Adrenal gland (tissue), 12 donors: ENCODE data around the gene DIAPH2. TPM values are rescaled to one million over a fixed set of nuclear protein-coding genes. Genes with fewer than 3 reads are reported as not detected.

Experiments
- DNase-seq, 7 donors: peaks; one replicate each; pipeline ENCODE4 v3.0.0-alpha.2; 2019 to 2020
- H3K27ac ChIP-seq, 5 donors: fragments of 200-600 bp; sonication (generic) in 4 of 5; 1 replicate in 3 of 5; 2 replicates in 2 of 5; pipeline versions ENCODE4 v1.5.1 to v1.8.0; 2016 to 2020; ENCODE audit warnings: mild to moderate bottlenecking in 1 of 5
- H3K27me3 ChIP-seq: fragments of 200-600 bp; 2 replicates; pipeline ENCODE4 v1.8.0; 2021
- H3K36me3 ChIP-seq, 2 donors: fragments of 200-600 bp; replicated peaks in 1 of 2; 1 replicate in 1 of 2; 2 replicates in 1 of 2; pipeline versions ENCODE4 v1.5.1 to v1.8.0; 2018 to 2022
- H3K4me1 ChIP-seq, 2 donors: fragments of 200-600 bp; replicated peaks in 1 of 2; 1 replicate in 1 of 2; 2 replicates in 1 of 2; pipeline versions ENCODE4 v1.5.1 to v1.8.0; 2018 to 2021
- H3K4me3 ChIP-seq, 4 donors: fragments of 200-600 bp; sonication (generic) in 3 of 4; one replicate each; pipeline ENCODE4 v1.5.1; 2016 to 2018
- H3K9me3 ChIP-seq, 3 donors: fragments of 200-600 bp; sonication (generic) in 1 of 3; replicated peaks in 1 of 3; 1 replicate in 2 of 3; 2 replicates in 1 of 3; pipeline versions ENCODE4 v1.5.1 to v1.8.0; 2016 to 2021
- POLR2A ChIP-seq, 2 donors: fragments of 450-650 bp; IDR thresholded peaks; one replicate each; pipeline ENCODE4 v1.6.1; 2017; ENCODE audit warnings: antibody characterized with exemption in 2 of 2, mild to moderate bottlenecking in 2 of 2, moderate library complexity in 1 of 2
- WGBS, 4 donors: extraction: QIAGEN DNeasy Blood & Tissue Kit in 2 of 4; methylation state at CpG; one replicate each; pipeline versions ENCODE4 v1.1.5 to v1.1.7; 2013 to 2017; 5-methylcytosine and 5-hydroxymethylcytosine counted together
- intact Hi-C, 2 donors: fragments of 100-400 bp; cut with DNase I; formaldehyde crosslinking; loops; one replicate each; pipeline versions ENCODE4 v1.14.1 to v1.15.0; 2022 to 2023
- polyA plus RNA-seq, 3 donors: library from polyadenylated mRNA; stranded (reverse); fragments of 200-250 nt in 2 of 3; fragments of 350-450 nt in 1 of 3; fragmentation: Illumina TruSeq in 1 of 3; extraction: RNeasy Lipid Tissue Mini Kit (QIAGEN cat#74804) in 1 of 3; gene quantifications; one replicate each; pipeline ENCODE4 v1.2.3, GENCODE V29; 2013 to 2014
- total RNA-seq, 9 donors: library from RNA; depleted of rRNA in 4 of 9; stranded (reverse); fragments of >200 nt in 4 of 9; fragments of 120-200 nt in 1 of 9; fragmentation: NEBNext Ultra II Directional in 1 of 9; extraction: Animal tissue kit (Norgen Biotek cat#: 25700) in 1 of 9; gene quantifications; one replicate each; pipeline versions ENCODE4 v1.1.0 to v1.2.4, GENCODE V29; 2013 to 2023
- TF ChIP-seq, protein P1 (sequence below), 6 experiments: fragments of 450-650 bp in 4 of 6; fragments of 200-600 bp in 2 of 6; sonication (generic) in 1 of 6; IDR thresholded peaks; 1 replicate in 5 of 6; 2 replicates in 1 of 6; pipeline versions ENCODE4 v1.5.1 to v1.8.0; 2016 to 2021; ENCODE audit warnings: antibody characterized with exemption in 6 of 6, mild to moderate bottlenecking in 2 of 6, moderate library complexity in 1 of 6
- donor health status: healthy with polysubstance abuse.
- donor health status: Bipolar disorder and iron deficiency.
- donor health status: DM: yes; HTN: yes; CAD: no.
- donor health status: DM: no; HTN: no; CAD: no.
- donor health status: DM: no; HTN: no; CAD: no.
- donor health status: DM: yes; HTN: yes; CAD: no.

Gene DIAPH2
- total and polyA plus RNA-seq, 12 donors = 3.2 to 33.3 (median 12.3) TPM

DNA sequence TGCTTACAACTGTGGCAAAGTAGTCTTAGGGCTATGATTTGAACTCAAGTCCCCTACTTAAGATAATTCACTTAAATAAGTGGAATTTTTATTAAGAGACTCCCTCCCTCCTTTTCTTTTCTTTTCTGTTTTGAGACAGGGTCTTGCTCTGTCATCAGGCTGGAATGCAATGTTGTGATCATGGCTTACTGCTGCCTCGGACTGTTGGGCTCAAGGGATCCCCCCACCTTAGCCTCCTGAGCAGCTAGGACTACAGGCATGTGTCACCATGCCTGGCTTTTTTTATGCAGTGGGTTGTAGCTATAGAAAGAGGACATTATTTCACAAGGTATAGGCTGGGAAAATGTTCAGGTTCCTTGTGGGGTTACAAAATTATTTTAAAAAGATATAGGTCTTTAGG is 19.2 kb downstream of the DIAPH2 start:
- Histone ChIP-seq H3K4me3 (no peak overlapping the region), H3K27me3 (peaks cover 11% of the 10 kb centered on the region), H3K36me3 (no peaks in the 10 kb centered on the region), H3K27ac (no peak overlapping the region), H3K9me3 (no peaks in the 10 kb centered on the region), H3K4me1 (no peaks in the 10 kb centered on the region)
- TF ChIP-seq, protein P1, sequence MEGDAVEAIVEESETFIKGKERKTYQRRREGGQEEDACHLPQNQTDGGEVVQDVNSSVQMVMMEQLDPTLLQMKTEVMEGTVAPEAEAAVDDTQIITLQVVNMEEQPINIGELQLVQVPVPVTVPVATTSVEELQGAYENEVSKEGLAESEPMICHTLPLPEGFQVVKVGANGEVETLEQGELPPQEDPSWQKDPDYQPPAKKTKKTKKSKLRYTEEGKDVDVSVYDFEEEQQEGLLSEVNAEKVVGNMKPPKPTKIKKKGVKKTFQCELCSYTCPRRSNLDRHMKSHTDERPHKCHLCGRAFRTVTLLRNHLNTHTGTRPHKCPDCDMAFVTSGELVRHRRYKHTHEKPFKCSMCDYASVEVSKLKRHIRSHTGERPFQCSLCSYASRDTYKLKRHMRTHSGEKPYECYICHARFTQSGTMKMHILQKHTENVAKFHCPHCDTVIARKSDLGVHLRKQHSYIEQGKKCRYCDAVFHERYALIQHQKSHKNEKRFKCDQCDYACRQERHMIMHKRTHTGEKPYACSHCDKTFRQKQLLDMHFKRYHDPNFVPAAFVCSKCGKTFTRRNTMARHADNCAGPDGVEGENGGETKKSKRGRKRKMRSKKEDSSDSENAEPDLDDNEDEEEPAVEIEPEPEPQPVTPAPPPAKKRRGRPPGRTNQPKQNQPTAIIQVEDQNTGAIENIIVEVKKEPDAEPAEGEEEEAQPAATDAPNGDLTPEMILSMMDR (IDR thresholded peaks at IDR 0.05) = no peak
- TF ChIP-seq POLR2A (IDR thresholded peaks at IDR 0.05) = no peak
- intact Hi-C loops = no loop called here
- no peak for DNase-seq
- WGBS, 4 donors = 45 to 53% (median 48%) methylated on average over 1 of the region's 1 CpG

DNA sequence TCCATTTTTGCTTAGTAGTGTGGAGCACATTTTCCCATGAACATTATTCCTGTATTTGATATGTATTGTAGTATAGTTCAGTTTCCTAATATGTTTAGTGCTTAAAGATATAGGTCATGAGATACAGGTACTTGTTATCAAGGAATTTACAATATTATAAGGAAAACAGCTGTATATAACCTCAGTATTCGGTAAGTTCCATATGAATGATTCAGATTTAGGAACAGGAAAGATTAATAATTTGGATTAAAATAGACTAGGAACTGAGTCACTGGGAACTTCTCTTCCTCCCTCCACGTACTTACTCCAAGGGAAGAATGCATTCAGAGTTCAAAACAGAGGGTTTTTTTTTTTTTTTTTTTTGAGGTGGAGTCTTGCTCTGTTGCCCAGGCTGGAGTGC is 20.0 kb downstream of the DIAPH2 start:
- intact Hi-C loops = no loop called here
- TF ChIP-seq, protein P1 (IDR thresholded peaks at IDR 0.05) = no peak
- no peak for TF ChIP-seq POLR2A (IDR thresholded peaks at IDR 0.05)
- H3K9me3 ChIP-seq = no peaks in the 10 kb centered on the region

DNA sequence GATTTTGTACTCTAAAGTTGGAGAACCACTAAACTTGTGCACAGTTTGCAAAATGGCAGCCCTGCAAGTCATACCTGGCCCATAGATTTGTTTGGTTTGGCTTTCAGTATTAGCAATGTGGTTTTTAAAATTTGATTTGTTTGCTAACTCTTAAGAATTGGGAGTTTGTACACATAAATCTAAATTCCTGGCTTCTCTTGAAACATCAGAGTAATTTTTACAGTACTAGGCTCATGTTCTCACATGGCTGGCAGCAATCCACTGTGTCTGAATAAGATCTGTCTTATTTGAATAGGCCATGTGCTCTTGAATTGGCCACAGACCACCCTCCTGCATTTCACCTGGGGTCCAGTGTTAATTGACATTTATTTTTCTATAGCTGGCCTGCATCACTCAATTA is 21.3 kb downstream of the DIAPH2 start:
- no peak for TF ChIP-seq POLR2A (IDR thresholded peaks at IDR 0.05)
- TF ChIP-seq, protein P1 (IDR thresholded peaks at IDR 0.05) = no peak
- Histone ChIP-seq H3K4me3 (no peak overlapping the region), H3K36me3 (no peaks in the 10 kb centered on the region), H3K27ac (no peak overlapping the region), H3K9me3 (no peaks in the 10 kb centered on the region), H3K4me1 (no peaks in the 10 kb centered on the region), H3K27me3 (peaks cover 11% of the 10 kb centered on the region)
- intact Hi-C loops = no loop called here
- DNase-seq = no peak

More for the DNA sequence above, 20.0 kb downstream of the DIAPH2 start:
- 28 to 49% (median 39%) methylated on average over 2 of the region's 2 CpGs for WGBS, 4 donors
- no peak overlapping the region for H3K27ac ChIP-seq
- peaks cover 11% of the 10 kb centered on the region for H3K27me3 ChIP-seq
- H3K36me3 ChIP-seq = no peaks in the 10 kb centered on the region
- no peak for DNase-seq
- H3K4me3 ChIP-seq = no peak overlapping the region
- H3K4me1 ChIP-seq = no peaks in the 10 kb centered on the region

DNA sequence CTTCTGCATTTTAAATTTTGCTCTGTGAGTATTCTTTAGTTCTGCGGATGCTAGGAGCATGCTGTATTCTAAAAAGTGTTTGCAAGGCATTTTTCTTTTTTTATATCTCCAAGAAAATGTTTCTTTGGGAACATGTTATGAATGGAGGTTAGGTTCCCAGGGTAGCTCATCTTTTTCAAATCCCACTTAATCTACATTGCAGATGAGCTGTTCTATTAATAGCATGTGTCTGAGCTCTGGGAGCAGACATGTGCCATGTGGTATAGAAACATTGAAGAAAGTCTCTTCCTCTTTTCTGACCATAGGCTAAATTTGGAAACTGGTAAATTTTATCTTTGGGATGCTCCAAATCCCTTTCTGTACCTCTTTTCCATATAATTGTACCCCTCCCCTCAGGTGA is 23.2 kb downstream of the DIAPH2 start:
- 60 to 77% (median 69%) methylated on average over 1 of the region's 1 CpG for WGBS, 4 donors
- intact Hi-C loops = no loop called here
- TF ChIP-seq, protein P1 (IDR thresholded peaks at IDR 0.05) = no peak
- TF ChIP-seq POLR2A (IDR thresholded peaks at IDR 0.05) = no peak

More for the DNA sequence above, 23.2 kb downstream of the DIAPH2 start:
- no peak overlapping the region for H3K27ac ChIP-seq
- DNase-seq = no peak
- H3K36me3 ChIP-seq = no peaks in the 10 kb centered on the region
- H3K27me3 ChIP-seq = no peaks in the 10 kb centered on the region
- H3K9me3 ChIP-seq = no peaks in the 10 kb centered on the region
- H3K4me3 ChIP-seq = no peak overlapping the region
- no peaks in the 10 kb centered on the region for H3K4me1 ChIP-seq
